OCI-LY7 (cell line): ENCODE results near the gene HMCN1. TPM values are rescaled to one million over a fixed set of nuclear protein-coding genes. Genes with fewer than 3 reads are reported as not detected.

Source experiments
- BruUV-seq: library from RNA; stranded (reverse); fragments of 400-500 nt; replicated peaks from 2 replicates; lab custom pipeline; 2021; lab: Mats Ljungman, UMichigan
- CTCF ChIA-PET: fragments of 300-600 bp; sonication (Branson Sonifier 250); formaldehyde crosslinking; loops from one replicate; lab custom pipeline; 2022; ENCODE audit warnings: antibody characterized with exemption; ENCODE audit not compliant: unreplicated experiment; lab: Charles Lee
- POLR2A ChIA-PET: fragments of 300-600 bp; sonication (Branson Sonifier 250); formaldehyde crosslinking; loops from one replicate; lab custom pipeline; 2022; ENCODE audit warnings: antibody characterized with exemption; lab: Charles Lee
- DNase-seq: peaks from one replicate; pipeline ENCODE4 v3.0.0-alpha.2; 2015; ENCODE audit warnings: low spot score
- H2AFZ ChIP-seq: fragments of 200-600 bp; sonication (generic), shearing (Covaris generic); 2 replicates; pipeline ENCODE4 v1.6.1; 2014; ENCODE audit warnings: mild to moderate bottlenecking, antibody characterized with exemption, low read length, moderate library complexity
- H3K27ac ChIP-seq: fragments of 200-600 bp; sonication (generic); 2 replicates; pipeline ENCODE4 v1.5.1; 2014; ENCODE audit warnings: mixed run types, low read depth, mild to moderate bottlenecking, moderate library complexity, low read length, inconsistent platforms; ENCODE audit not compliant: poor library complexity, severe bottlenecking
- H3K36me3 ChIP-seq: fragments of 200-600 bp; sonication (generic); 2 replicates; pipeline ENCODE4 v1.6.1; 2014; ENCODE audit warnings: mild to moderate bottlenecking, antibody characterized with exemption, low read length, moderate library complexity, mixed read lengths; ENCODE audit not compliant: insufficient read depth
- H3K4me1 ChIP-seq: fragments of 200-600 bp; sonication (generic); 2 replicates; pipeline ENCODE4 v1.5.1; 2014; ENCODE audit warnings: mild to moderate bottlenecking, low read length; ENCODE audit not compliant: insufficient read depth, poor library complexity, severe bottlenecking
- H3K4me2 ChIP-seq: fragments of 200-600 bp; sonication (generic); 2 replicates; pipeline ENCODE4 v1.6.1; 2014; ENCODE audit warnings: mild to moderate bottlenecking, low read length
- H3K4me3 ChIP-seq: fragments of 200-600 bp; sonication (generic); 2 replicates; pipeline ENCODE4 v1.5.1; 2014; ENCODE audit warnings: mild to moderate bottlenecking, low read depth, low read length; ENCODE audit not compliant: poor library complexity, severe bottlenecking
- H3K79me2 ChIP-seq: fragments of 200-600 bp; sonication (generic); 2 replicates; pipeline ENCODE4 v1.6.1; 2016; ENCODE audit warnings: low read depth, mild to moderate bottlenecking, low read length, moderate library complexity, mixed read lengths; ENCODE audit not compliant: insufficient read depth
- H3K9me2 ChIP-seq: fragments of 200-600 bp; sonication (generic); 2 replicates; pipeline ENCODE4 v1.6.1; 2016; ENCODE audit warnings: mild to moderate bottlenecking, low read length, mixed read lengths; ENCODE audit not compliant: insufficient read depth
- H3K9me3 ChIP-seq: fragments of 200-600 bp; sonication (generic); 2 replicates; pipeline ENCODE4 v1.6.1; 2014; ENCODE audit warnings: mild to moderate bottlenecking, mixed run types, low read length, mixed read lengths
- H4K20me1 ChIP-seq: fragments of 200-600 bp; sonication (generic); 2 replicates; pipeline ENCODE4 v1.6.1; 2014; ENCODE audit warnings: mild to moderate bottlenecking, antibody characterized with exemption, low read length, moderate library complexity, mixed read lengths; ENCODE audit not compliant: insufficient read depth
- EZH2phosphoT487 ChIP-seq: fragments of 200-600 bp; sonication (generic); IDR thresholded peaks from 2 replicates; pipeline ENCODE4 v1.6.1; 2018; ENCODE audit warnings: low read depth, borderline replicate concordance, mild to moderate bottlenecking, mixed run types, antibody characterized with exemption, low read length, moderate library complexity, mixed read lengths
- intact Hi-C: fragments of 100-400 bp; cut with micrococcal nuclease; formaldehyde crosslinking; loops from one replicate; pipeline ENCODE4 v1.10.0; 2022; ENCODE audit not compliant: unreplicated experiment
- total RNA-seq, 2 experiments: library from RNA; depleted of rRNA in 1 of 2; stranded (reverse); fragments of >200 nt in 1 of 2; shearing (Covaris generic) in 1 of 2; gene quantifications; 2 replicates each; pipeline ENCODE4 v1.2.3, GENCODE V29; 2014 to 2022
- TF ChIP-seq, protein P1 (sequence below): fragments of 200-600 bp; sonication (generic); conservative IDR thresholded peaks from 2 replicates; pipeline ENCODE4 v1.5.1; 2014; ENCODE audit warnings: mild to moderate bottlenecking, antibody characterized with exemption, low read length, moderate library complexity, mixed read lengths

The HMCN1 gene
- total RNA-seq, 2 experiments from 2014 or later, result 0.02 TPM; not detected in 1

DNA sequence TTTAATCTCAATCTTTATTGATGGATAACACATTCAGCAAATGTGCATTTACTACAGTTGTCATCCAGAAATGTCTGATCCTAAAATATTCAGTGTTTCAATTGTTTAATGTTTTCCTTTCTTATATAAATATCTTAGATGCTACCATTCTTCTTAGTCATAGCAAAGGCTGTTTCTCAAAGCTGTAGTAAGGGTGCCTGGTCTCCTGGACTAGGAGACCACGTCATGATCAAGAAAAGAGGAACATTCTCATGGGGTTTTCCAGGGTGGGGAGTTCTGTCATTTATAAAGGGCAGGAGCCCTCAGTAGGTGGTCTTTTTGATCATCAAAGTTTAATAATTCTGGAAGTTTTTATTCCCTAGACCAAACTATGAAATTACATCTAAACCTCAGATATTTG lies 292.8 kb downstream of the HMCN1 start:
- Histone ChIP-seq H3K9me3 (no peaks in the 10 kb centered on the region), H2AFZ (no peak overlapping the region), H3K4me3 (no peak overlapping the region), H4K20me1 (no peaks in the 10 kb centered on the region), H3K27ac (no peak overlapping the region), H3K4me2 (no peak overlapping the region), H3K36me3 (no peaks in the 10 kb centered on the region), H3K4me1 (no peaks in the 10 kb centered on the region), H3K9me2 (no peaks in the 10 kb centered on the region), H3K79me2 (no peaks in the 10 kb centered on the region)
- no TSS peak for BruUV-seq
- CTCF ChIA-PET, result no interaction called here
- intact Hi-C loops, result no loop called here
- TF ChIP-seq EZH2phosphoT487, result no peak
- TF ChIP-seq, protein P1, sequence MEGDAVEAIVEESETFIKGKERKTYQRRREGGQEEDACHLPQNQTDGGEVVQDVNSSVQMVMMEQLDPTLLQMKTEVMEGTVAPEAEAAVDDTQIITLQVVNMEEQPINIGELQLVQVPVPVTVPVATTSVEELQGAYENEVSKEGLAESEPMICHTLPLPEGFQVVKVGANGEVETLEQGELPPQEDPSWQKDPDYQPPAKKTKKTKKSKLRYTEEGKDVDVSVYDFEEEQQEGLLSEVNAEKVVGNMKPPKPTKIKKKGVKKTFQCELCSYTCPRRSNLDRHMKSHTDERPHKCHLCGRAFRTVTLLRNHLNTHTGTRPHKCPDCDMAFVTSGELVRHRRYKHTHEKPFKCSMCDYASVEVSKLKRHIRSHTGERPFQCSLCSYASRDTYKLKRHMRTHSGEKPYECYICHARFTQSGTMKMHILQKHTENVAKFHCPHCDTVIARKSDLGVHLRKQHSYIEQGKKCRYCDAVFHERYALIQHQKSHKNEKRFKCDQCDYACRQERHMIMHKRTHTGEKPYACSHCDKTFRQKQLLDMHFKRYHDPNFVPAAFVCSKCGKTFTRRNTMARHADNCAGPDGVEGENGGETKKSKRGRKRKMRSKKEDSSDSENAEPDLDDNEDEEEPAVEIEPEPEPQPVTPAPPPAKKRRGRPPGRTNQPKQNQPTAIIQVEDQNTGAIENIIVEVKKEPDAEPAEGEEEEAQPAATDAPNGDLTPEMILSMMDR, result no peak
- POLR2A ChIA-PET, result no interaction called here
- no peak for DNase-seq

DNA sequence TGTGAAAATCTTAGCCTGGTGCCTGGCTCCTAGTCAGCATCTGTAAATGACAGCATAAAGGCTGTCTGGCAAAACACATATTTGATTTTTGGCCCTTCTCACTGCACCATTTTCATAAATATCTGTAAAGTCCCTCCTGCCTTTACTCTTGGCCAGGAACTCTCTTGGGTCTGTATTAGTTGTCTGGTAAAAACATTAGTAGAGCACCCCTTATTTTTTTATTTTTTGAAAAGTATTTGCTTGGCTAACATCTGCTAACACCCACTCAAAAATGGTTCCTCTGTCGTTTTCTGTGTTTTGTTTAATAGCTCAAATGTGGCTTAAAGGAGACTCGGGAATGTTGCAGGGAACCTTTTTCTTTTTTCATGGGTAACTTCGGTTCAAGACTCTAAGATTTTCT lies 293.4 kb downstream of the HMCN1 start:
- no peak for TF ChIP-seq EZH2phosphoT487
- TF ChIP-seq, protein P1, result no peak
- no peaks in the 10 kb centered on the region for H3K9me3 ChIP-seq
- H3K79me2 ChIP-seq, result no peaks in the 10 kb centered on the region
- H4K20me1 ChIP-seq, result no peaks in the 10 kb centered on the region
- no peak overlapping the region for H3K4me2 ChIP-seq
- no TSS peak for BruUV-seq
- CTCF ChIA-PET, result no interaction called here
- no peak overlapping the region for H2AFZ ChIP-seq
- POLR2A ChIA-PET, result no interaction called here
- no peak overlapping the region for H3K4me3 ChIP-seq
- intact Hi-C loops, result no loop called here
- H3K36me3 ChIP-seq, result no peaks in the 10 kb centered on the region
- no peak for DNase-seq
- no peaks in the 10 kb centered on the region for H3K9me2 ChIP-seq
- no peaks in the 10 kb centered on the region for H3K4me1 ChIP-seq
- no peak overlapping the region for H3K27ac ChIP-seq

DNA sequence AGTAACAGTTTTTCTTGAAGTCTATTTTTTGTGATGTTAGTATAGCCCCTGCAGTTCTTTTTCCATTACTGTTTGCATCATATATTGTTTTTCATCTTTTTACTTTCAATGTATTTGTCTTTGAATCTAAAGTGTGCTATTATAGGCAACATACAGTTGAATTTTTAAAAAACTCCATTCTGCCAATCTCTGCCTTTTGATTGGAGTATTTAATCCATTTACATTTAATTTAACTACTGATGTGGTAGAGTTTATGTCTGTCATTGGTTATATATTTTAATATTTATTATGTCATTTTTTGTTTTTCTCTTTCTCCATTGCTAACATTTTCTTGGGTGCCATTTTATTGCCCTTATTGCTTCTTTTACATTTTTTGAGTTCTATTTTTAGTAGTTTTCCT lies 296.3 kb downstream of the HMCN1 start:
- H3K4me1 ChIP-seq, result no peaks in the 10 kb centered on the region
- no TSS peak for BruUV-seq
- H3K9me2 ChIP-seq, result no peaks in the 10 kb centered on the region
- no peaks in the 10 kb centered on the region for H4K20me1 ChIP-seq
- H3K9me3 ChIP-seq, result no peaks in the 10 kb centered on the region
- no peaks in the 10 kb centered on the region for H3K79me2 ChIP-seq
- TF ChIP-seq EZH2phosphoT487, result no peak
- TF ChIP-seq, protein P1, result no peak
- intact Hi-C loops, result no loop called here
- H3K36me3 ChIP-seq, result no peaks in the 10 kb centered on the region
- no peak overlapping the region for H3K27ac ChIP-seq
- ChIA-PET CTCF (no interaction called here), POLR2A (no interaction called here)
- no peak for DNase-seq
- H3K4me3 ChIP-seq, result no peak overlapping the region
- H3K4me2 ChIP-seq, result no peak overlapping the region
- H2AFZ ChIP-seq, result no peak overlapping the region
